HAP-1 (cell line): ENCODE results near the gene BBS1.

ENCODE experiments used
- DNase-seq, 2 experiments: peaks; one replicate each; pipeline ENCODE4 v3.0.0-alpha.2; 2016 to 2020; ENCODE audit warnings: low spot score in 2 of 2
- H3K27me3 ChIP-seq: fragments of 250-450 bp; sonication (Bioruptor Pico); 2 replicates; pipeline ENCODE4 v1.5.1; 2020; ENCODE audit warnings: low read depth, mild to moderate bottlenecking, moderate library complexity
- H3K36me3 ChIP-seq: fragments of 250-450 bp; sonication (Bioruptor Pico); replicated peaks from 2 replicates; pipeline ENCODE4 v1.5.1; 2020; ENCODE audit warnings: mild to moderate bottlenecking
- H3K4me1 ChIP-seq: fragments of 250-450 bp; sonication (Bioruptor Pico); 2 replicates; pipeline ENCODE4 v1.5.1; 2020; ENCODE audit warnings: mild to moderate bottlenecking
- H3K4me3 ChIP-seq: fragments of 250-450 bp; sonication (Bioruptor Pico); 2 replicates; pipeline ENCODE4 v1.5.1; 2020; ENCODE audit warnings: mild to moderate bottlenecking, moderate library complexity
- H3K9me3 ChIP-seq: fragments of 250-450 bp; sonication (Bioruptor Pico); 2 replicates; pipeline ENCODE4 v1.5.1; 2020; ENCODE audit warnings: mild to moderate bottlenecking, moderate library complexity
- in situ Hi-C: fragments of 300-500 bp; cut with MboI; formaldehyde crosslinking; loops from 3 replicates; pipeline ENCODE4 v1.14.3; 2020; ENCODE audit warnings: low sequenced_read_pairs, inconsistent platforms, mixed read lengths

Gene BBS1

GRCh38 chr11:66484806-66485380 is 25.5 kb upstream of the BBS1 start:
- Histone ChIP-seq H3K4me3 (no peak overlapping the region), H3K9me3 (no peaks in the 10 kb centered on the region), H3K4me1 (no peaks in the 10 kb centered on the region), H3K36me3 (peaks cover 5% of the 10 kb centered on the region; the same call in 1 of the 2 replicates), H3K27me3 (no peaks in the 10 kb centered on the region)
- DNase-seq, result no peak
- in situ Hi-C loops, result no loop called here

GRCh38 chr11:66488957-66489356 is 21.5 kb upstream of the BBS1 start:
- H3K9me3 ChIP-seq, result no peaks in the 10 kb centered on the region
- H3K27me3 ChIP-seq, result no peaks in the 10 kb centered on the region
- in situ Hi-C loops, result no loop called here
- DNase-seq, result no peak
- H3K4me1 ChIP-seq, result no peaks in the 10 kb centered on the region
- no peak overlapping the region for H3K4me3 ChIP-seq
- H3K36me3 ChIP-seq, result peaks cover 6% of the 10 kb centered on the region

DNA sequence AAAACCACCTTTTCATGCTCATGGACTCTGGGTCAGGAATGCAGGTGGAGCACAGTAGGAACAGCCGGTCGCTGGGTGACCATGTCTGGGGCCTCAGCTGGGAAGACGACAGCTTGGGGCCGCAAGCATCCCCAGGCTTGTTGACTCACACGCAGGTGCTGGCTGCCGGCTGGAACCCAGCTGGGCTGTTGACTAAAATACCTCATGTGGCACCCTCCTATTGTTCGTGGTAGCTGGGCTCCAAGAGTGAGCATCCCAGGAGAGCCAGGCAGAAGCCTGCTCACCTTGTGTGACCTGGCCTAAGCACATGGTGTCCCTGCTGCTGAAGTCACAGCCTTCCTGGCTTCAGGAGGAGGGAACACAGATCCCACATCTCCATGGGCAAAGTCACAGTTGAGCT is 20.8 kb upstream of the BBS1 start:
- Histone ChIP-seq H3K27me3 (no peaks in the 10 kb centered on the region), H3K4me1 (no peaks in the 10 kb centered on the region), H3K4me3 (no peak overlapping the region), H3K9me3 (no peaks in the 10 kb centered on the region), H3K36me3 (peaks cover 6% of the 10 kb centered on the region)
- DNase-seq, result no peak
- in situ Hi-C loops, result no loop called here

DNA sequence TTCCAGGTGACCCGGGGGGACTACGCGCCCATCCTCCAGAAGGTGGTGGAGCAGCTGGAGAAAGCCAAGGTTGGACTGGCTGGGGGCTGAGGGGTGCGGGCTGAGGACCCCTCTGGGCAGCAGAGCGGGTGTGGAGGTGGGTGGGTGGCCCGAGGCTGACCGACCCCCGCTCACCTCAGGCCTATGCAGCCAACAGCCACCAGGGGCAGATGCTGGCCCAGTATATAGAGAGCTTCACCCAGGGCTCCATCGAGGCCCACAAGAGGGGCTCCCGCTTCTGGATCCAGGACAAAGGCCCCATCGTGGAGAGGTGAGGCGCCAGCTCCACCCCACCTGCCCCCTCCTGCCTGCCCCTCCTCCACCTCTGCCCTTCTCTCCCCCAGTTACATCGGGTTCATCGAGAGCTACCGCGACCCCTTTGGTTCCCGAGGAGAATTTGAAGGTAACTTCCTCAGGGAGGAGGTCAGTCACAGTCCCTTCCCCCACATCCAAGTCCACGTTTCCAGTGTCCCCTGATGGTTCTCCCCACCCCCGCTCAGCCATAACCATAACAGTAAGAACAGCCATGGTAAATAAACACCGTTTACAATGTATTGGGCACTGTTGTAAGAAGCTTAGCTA is 19.0 kb upstream of the BBS1 start:
- Histone ChIP-seq H3K27me3 (no peaks in the 10 kb centered on the region), H3K9me3 (no peaks in the 10 kb centered on the region), H3K4me3 (no peak overlapping the region), H3K36me3 (peaks cover 9% of the 10 kb centered on the region), H3K4me1 (no peaks in the 10 kb centered on the region)
- peak in 1 of 2 experiments; percentile 41 for DNase-seq
- in situ Hi-C loops, result no loop called here

DNA sequence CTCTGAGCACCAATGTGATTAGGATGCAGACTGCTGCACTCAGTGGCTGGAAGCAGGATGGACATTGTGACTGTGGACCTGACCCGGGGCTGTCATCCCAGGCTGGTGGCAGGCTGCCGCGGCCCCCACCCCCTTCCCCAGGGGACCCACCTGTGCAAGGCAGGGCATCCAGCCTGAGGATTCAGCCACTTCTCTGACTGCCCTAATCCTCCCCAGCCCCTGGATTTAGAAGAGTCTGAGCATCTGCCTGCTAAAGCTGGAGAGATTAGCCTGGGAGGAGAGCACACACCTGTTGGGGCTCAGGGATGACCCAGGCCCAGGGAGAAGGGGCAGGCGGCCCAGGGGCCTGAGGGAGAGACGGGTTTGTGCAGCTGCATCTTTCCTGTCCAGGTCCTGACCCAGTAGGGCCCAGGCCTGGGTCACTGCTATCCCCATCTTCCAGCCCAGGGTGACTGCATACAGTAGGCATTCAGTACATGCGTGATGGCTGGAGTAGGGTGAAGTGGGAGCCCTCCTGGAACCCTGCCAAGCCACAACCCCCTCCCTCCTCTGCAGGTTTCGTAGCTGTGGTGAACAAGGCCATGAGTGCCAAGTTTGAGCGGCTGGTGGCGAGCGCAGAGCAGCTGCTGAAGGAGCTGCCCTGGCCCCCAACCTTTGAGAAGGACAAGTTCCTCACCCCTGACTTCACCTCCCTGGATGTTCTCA is 18.1 kb upstream of the BBS1 start:
- Histone ChIP-seq H3K27me3 (no peaks in the 10 kb centered on the region), H3K4me3 (no peak overlapping the region), H3K36me3 (peaks cover 9% of the 10 kb centered on the region; the same call in 1 of the 2 replicates), H3K9me3 (no peaks in the 10 kb centered on the region), H3K4me1 (no peaks in the 10 kb centered on the region)
- in situ Hi-C loops, result no loop called here
- no peak for DNase-seq

- no peaks in the 10 kb centered on the region for H3K4me1 ChIP-seq
- H3K4me3 ChIP-seq, result no peak overlapping the region
- DNase-seq, result no peak
- in situ Hi-C loops, result no loop called here
- H3K36me3 ChIP-seq, result peaks cover 9% of the 10 kb centered on the region; the same call in 1 of the 2 replicates
- H3K27me3 ChIP-seq, result no peaks in the 10 kb centered on the region
- no peaks in the 10 kb centered on the region for H3K9me3 ChIP-seq
These were observed 17.3 kb upstream of the BBS1 start for GRCh38 chr11:66493130-66493529.

DNA sequence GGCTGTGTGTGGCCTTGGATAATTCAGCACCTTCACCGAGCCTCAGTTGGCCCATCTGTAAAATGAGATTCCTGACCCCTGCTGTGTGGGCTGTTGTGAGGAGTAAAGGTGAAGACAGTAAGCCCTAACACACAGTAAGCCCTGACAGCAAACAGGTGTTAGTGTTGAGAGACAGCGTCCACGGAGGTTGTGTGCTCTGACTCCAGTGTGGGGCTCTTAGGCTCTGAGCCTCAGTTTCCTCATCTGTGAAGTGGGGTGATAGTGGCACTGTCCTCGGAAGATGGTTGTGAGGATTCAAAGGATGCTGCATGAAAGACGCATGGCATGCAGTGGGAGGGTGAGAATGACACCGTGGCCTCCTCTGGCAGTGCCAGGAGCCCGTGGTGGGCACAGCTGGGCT is 16.0 kb upstream of the BBS1 start:
- in situ Hi-C loops, result no loop called here
- Histone ChIP-seq H3K4me3 (no peak overlapping the region), H3K27me3 (no peaks in the 10 kb centered on the region), H3K9me3 (no peaks in the 10 kb centered on the region), H3K4me1 (no peaks in the 10 kb centered on the region), H3K36me3 (peaks cover 14% of the 10 kb centered on the region; the same call in 1 of the 2 replicates)
- DNase-seq, result no peak

DNA sequence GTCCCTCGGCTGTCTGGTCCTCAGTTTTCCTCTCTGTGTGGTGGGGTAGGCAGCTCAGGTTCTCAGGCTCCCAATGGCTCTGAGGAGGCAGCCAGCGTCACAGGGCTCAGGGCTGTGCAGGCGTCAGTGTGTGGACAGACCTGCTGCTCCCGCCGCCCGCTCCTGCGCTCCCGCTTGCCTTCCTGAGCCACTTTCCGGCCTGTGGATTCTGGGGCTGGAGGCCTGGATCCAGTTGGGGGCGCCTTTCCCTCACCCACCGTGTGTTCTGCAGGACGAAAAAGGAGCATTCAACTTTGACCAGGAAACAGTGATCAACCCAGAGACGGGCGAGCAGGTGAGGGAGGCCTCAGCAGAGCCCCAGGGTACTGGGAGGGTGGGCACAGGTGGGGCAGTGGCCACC is 15.5 kb upstream of the BBS1 start:
- H3K36me3 ChIP-seq, result peaks cover 14% of the 10 kb centered on the region; the same call in 1 of the 2 replicates
- in situ Hi-C loops, result no loop called here
- no peaks in the 10 kb centered on the region for H3K4me1 ChIP-seq
- no peak for DNase-seq
- H3K4me3 ChIP-seq, result no peak overlapping the region
- H3K27me3 ChIP-seq, result no peaks in the 10 kb centered on the region
- H3K9me3 ChIP-seq, result no peaks in the 10 kb centered on the region

DNA sequence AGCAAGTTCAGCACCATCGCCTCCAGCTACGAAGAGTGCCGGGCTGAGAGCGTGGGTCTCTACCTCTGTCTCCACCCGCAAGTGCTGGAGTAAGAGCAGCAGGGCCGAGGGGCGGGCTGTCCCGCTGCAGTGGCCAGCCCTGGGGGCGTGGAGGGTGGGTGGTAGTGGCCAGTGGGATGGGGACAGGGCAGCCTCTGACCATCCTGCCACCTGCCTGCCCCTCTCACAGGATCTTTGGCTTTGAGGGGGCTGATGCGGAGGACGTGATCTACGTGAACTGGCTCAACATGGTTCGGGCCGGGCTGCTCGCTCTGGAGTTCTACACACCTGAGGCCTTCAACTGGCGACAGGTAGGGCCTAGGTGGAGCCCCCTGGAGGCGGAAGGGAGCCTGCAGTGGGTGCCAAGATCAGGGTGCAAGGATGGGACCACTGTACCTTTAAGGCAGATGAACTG is 15.0 kb upstream of the BBS1 start:
- Histone ChIP-seq H3K4me1 (no peaks in the 10 kb centered on the region), H3K4me3 (no peak overlapping the region), H3K9me3 (no peaks in the 10 kb centered on the region), H3K36me3 (peaks cover 14% of the 10 kb centered on the region; the same call in 1 of the 2 replicates), H3K27me3 (no peaks in the 10 kb centered on the region)
- in situ Hi-C loops, result no loop called here
- no peak for DNase-seq

DNA sequence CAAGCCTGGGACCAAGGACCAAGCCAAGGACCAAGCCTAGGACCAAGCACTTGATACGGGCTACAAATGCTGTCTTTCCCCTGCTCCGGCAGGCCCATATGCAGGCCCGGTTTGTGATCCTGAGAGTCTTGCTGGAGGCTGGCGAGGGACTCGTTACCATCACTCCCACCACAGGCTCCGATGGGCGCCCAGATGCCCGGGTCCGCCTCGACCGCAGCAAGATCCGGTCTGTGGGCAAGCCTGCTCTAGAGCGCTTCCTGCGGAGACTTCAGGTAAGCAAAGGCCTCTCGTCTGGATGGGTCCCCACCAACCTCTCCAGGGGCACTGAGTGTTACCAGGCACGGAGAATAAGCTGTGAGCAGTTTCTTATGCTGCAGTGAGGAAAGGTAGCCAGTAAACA is 13.2 kb upstream of the BBS1 start:
- Histone ChIP-seq H3K36me3 (peaks cover 14% of the 10 kb centered on the region; the same call in 1 of the 2 replicates), H3K27me3 (no peaks in the 10 kb centered on the region)
- DNase-seq, result no peak

DNA sequence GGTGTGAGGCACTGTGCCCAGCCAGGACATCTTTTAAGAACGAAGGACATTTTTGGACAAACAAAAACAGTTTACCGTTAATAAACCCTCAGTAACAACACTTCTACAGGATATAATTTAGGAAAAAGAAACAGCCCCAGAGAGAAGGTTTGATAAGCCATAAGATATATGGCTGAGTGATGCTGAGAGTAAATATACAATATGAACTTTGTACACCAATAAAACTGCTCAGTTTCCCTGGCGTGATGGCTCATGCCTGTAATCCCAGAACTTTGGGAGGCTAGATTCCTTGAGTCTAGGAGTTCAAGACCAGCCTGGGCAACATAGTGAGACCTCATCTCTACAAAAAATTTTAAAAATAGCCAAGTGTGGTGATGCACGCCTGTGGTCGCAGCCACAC is 11.9 kb upstream of the BBS1 start:
- H3K4me1 ChIP-seq, result no peaks in the 10 kb centered on the region
- no peak overlapping the region for H3K4me3 ChIP-seq
- H3K9me3 ChIP-seq, result no peaks in the 10 kb centered on the region
- H3K36me3 ChIP-seq, result peaks cover 8% of the 10 kb centered on the region; the same call in 1 of the 2 replicates
- no peaks in the 10 kb centered on the region for H3K27me3 ChIP-seq
- in situ Hi-C loops, result no loop called here
- DNase-seq, result no peak

More for the DNA sequence above, 13.2 kb upstream of the BBS1 start:
- no peak overlapping the region for H3K4me3 ChIP-seq
- no peaks in the 10 kb centered on the region for H3K9me3 ChIP-seq
- H3K4me1 ChIP-seq, result no peaks in the 10 kb centered on the region
- in situ Hi-C loops, result no loop called here

- in situ Hi-C loops, result no loop called here
- H3K27me3 ChIP-seq, result no peaks in the 10 kb centered on the region
- H3K9me3 ChIP-seq, result no peaks in the 10 kb centered on the region
- no peak for DNase-seq
- peaks cover 4% of the 10 kb centered on the region; the same call in 1 of the 2 replicates for H3K36me3 ChIP-seq
- no peak overlapping the region for H3K4me3 ChIP-seq
- no peaks in the 10 kb centered on the region for H3K4me1 ChIP-seq
These were observed 5.1 kb upstream of the BBS1 start for GRCh38 chr11:66505276-66505816.

- in situ Hi-C loops, result no loop called here
- no peak for DNase-seq
- H3K27me3 ChIP-seq, result no peaks in the 10 kb centered on the region
- peaks cover 4% of the 10 kb centered on the region; the same call in 1 of the 2 replicates for H3K36me3 ChIP-seq
- H3K9me3 ChIP-seq, result no peaks in the 10 kb centered on the region
- H3K4me3 ChIP-seq, result no peak overlapping the region
- peaks cover 4% of the 10 kb centered on the region for H3K4me1 ChIP-seq
These were observed 1.3 kb upstream of the BBS1 start for GRCh38 chr11:66509131-66509561.

DNA sequence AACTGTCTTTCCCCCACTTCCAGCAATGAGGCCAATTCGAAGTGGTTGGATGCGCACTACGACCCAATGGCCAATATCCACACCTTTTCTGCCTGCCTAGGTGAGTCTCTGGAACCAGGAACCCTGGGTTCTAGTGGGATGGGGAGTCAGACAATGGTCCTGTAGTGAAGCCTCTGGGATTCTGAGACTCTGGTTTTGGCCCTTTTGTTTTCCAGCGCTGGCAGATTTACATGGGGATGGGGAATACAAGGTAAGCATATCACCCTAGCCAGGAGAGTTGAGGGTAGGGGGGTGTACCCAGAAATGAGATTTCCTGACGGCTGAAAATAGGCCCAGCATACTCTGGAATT is 530 bp downstream of the BBS1 start:
- Histone ChIP-seq H3K4me3 (peak overlapping the region; percentile 63), H3K9me3 (no peaks in the 10 kb centered on the region), H3K36me3 (peaks cover 8% of the 10 kb centered on the region; the same call in 1 of the 2 replicates), H3K27me3 (no peaks in the 10 kb centered on the region), H3K4me1 (peaks cover 4% of the 10 kb centered on the region)
- DNase-seq, result no peak
- in situ Hi-C loops, result no loop called here
